ENCODE measurements around the gene ZFHX3. TPM values are rescaled to one million over a fixed set of nuclear protein-coding genes. Genes with fewer than 3 reads are reported as not detected.

ZFHX3 gene
- total RNA-seq, 1 donor from 2014 or later, result 40.1 TPM

DNA sequence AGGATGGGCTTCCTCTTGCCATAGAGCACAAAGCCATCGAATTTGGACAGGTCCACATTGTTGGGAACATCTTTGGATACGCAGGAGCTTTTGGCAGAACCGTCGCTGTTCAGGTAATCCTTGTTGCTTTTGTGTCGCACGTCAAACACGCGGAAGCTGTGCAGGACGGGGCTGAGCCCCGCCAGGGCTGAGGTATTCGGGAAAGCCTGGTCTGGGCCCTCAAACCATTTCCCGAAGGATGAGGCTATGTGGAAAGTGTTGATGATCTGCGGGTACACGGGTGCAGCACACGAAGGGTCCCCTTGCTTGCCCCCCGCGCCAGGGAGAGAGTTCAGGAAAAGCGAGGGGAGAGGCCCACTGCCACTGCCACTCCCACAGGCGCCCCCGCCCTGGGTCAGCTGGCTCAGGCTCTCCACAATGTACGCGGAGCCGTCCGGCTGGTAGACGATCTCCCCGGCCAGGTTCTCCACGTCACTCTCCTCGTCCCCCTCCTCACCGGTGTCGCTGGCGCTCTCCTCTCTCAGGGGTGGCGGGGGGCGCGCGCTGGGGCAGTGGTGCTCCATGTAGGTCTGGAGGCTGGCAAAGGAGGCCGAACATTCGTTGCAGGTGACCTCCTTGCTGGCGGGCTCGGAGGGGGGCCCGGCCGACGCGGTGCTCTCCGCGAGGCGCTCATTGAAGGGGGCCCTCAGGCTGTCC is 88.5 kb downstream of the ZFHX3 start:
- Mint-ChIP-seq H3K36me3 (ENCODE audit: low read depth) (peaks cover 37% of the 10 kb centered on the region), H3K9me3 (peaks cover 2% of the 10 kb centered on the region), H3K4me3 (no peak overlapping the region), H3K27ac (ENCODE audit: unreplicated experiment) (no peak overlapping the region), H3K27me3 (ENCODE audit: low read depth) (no peaks in the 10 kb centered on the region), H3K4me1 (peaks cover 57% of the 10 kb centered on the region)
- no peak for DNase-seq (ENCODE audit: low read depth, low spot score)
- TF ChIP-seq, protein P1, sequence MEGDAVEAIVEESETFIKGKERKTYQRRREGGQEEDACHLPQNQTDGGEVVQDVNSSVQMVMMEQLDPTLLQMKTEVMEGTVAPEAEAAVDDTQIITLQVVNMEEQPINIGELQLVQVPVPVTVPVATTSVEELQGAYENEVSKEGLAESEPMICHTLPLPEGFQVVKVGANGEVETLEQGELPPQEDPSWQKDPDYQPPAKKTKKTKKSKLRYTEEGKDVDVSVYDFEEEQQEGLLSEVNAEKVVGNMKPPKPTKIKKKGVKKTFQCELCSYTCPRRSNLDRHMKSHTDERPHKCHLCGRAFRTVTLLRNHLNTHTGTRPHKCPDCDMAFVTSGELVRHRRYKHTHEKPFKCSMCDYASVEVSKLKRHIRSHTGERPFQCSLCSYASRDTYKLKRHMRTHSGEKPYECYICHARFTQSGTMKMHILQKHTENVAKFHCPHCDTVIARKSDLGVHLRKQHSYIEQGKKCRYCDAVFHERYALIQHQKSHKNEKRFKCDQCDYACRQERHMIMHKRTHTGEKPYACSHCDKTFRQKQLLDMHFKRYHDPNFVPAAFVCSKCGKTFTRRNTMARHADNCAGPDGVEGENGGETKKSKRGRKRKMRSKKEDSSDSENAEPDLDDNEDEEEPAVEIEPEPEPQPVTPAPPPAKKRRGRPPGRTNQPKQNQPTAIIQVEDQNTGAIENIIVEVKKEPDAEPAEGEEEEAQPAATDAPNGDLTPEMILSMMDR (conservative IDR thresholded peaks at IDR 0.05), result no peak

DNA sequence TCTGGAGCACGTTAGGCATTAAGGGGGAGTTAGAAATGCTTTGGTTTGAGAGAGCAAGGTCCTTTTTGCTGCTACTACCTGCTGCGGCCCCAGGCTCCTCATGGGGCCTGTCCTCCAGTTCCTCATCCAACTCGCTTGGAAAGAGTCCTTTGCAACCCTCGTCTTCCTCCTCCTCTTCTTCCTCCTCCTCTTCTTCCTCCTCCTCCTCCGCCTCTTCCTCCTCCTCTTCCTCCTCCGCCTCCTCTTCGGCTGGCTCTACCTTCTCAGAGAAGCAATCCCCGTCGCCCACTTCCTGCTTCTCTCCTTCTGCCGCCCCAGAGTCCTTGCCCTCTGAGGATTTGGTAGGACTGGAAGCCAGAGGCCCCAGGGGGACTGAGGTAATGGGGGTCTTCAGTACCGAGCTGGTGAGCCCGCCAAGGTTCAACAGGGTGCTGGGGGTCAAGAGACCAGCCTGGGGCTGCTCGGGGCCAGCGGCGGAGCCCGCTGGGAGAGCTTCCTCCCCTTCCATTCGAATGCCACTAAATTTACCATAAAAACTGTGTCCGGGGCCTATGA is 89.3 kb downstream of the ZFHX3 start:
- TF ChIP-seq, protein P1 (conservative IDR thresholded peaks at IDR 0.05), result no peak
- Mint-ChIP-seq H3K4me3 (no peak overlapping the region), H3K27me3 (ENCODE audit: low read depth) (no peaks in the 10 kb centered on the region), H3K36me3 (ENCODE audit: low read depth) (peaks cover 37% of the 10 kb centered on the region), H3K9me3 (peaks cover 2% of the 10 kb centered on the region), H3K27ac (ENCODE audit: unreplicated experiment) (no peak overlapping the region), H3K4me1 (peaks cover 48% of the 10 kb centered on the region)
- DNase-seq (ENCODE audit: low read depth, low spot score), result no peak

DNA sequence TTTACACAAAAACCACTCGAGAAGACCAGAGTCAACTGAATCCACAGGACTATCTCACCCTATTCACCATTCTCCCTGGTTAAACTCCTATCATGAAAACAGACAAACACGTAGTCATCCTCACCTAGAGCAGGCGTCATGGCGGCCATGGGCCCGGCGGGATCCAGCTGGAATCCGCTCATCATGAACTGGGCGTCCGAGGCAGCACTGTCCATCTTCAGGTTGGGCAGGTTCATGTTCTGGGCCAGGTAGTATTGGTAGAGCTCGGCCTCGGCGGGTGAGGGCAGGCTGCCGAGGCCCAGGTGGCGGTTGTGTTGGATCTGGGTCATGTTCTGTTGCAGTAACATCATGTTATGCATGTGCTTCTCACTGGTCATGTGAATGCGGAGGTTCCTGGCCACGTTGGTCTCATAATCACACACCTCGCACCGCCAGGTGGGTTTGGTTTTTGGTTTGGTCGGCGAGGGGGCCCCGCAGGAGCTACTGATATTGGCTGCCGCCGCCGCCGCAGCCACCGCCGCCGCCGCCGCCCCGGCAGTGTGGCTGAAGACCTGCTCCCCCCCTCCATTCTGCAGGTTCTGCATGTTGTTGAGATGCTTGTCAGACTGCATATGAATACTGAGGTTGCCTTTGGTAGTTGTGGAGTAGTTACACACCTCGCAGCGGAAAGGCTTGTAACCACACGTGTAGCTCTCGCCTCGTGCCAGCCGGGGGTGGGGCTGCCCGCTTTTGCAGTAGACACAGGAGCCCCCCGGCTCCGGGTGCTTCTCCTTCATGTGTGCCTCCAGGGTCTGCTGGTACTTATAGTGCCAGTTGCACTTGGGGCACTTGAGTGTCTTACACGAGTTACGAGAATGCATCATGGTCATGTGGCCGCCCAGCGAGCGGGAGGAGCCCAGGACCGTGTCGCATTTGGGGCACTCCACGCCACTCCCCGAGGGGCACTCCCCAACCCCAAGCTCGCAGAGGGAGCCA is 90.3 kb downstream of the ZFHX3 start:
- DNase-seq (ENCODE audit: low read depth, low spot score), result no peak
- TF ChIP-seq, protein P1 (conservative IDR thresholded peaks at IDR 0.05), result no peak
- H3K4me1 Mint-ChIP-seq, result peaks cover 44% of the 10 kb centered on the region
- H3K27me3 Mint-ChIP-seq (ENCODE audit: low read depth), result no peaks in the 10 kb centered on the region
- no peak overlapping the region for H3K27ac Mint-ChIP-seq (ENCODE audit: unreplicated experiment)
- H3K36me3 Mint-ChIP-seq (ENCODE audit: low read depth), result peaks cover 37% of the 10 kb centered on the region
- peaks cover 2% of the 10 kb centered on the region for H3K9me3 Mint-ChIP-seq
- no peak overlapping the region for H3K4me3 Mint-ChIP-seq

DNA sequence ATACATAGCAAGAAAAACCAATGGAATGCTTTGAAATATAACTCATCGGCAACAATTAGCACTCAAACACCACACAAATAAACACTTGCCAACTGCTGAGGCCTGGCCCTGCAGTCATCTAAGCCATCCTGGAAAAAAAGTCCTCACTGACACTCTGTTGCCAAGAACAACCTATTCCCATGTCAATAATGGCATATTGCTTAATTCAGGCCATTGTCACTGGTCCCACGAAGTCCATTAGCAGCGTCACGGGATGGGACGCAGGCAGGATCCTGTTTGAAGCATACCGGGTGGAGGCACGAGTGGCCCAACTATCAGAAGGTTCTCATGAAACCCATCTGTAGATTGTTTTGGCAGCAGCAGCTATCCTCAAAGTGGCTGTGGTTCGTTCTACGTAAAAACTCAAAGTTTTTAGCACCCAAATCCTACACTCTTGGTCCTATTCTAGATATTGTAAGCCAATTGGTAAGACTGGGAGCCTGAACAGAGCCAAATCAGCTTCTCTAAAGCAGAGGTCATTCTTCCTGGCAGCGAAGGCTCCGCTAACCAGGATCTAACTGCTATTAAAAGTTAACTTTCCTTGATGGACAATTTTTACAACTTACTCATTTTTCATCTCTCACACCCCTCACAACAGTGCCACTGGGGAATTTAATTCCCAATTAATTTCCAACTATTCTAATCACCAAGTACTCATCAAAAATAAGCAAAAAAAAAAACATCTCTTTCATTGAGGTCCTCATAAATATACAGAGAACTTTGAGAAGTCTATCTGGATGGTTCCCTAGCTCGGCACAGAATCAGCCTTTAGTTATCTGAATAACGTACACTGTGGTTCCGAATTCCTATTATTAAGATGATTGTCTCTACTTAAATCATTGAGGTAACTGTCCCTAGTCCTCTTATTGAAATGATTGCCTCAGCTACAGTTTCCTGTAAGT is 91.5 kb downstream of the ZFHX3 start:
- H3K36me3 Mint-ChIP-seq (ENCODE audit: low read depth), result peaks cover 39% of the 10 kb centered on the region
- no peak overlapping the region for H3K4me3 Mint-ChIP-seq
- no peak for DNase-seq (ENCODE audit: low read depth, low spot score)
- no peaks in the 10 kb centered on the region for H3K27me3 Mint-ChIP-seq (ENCODE audit: low read depth)
- TF ChIP-seq, protein P1 (conservative IDR thresholded peaks at IDR 0.05), result no peak
- peaks cover 2% of the 10 kb centered on the region for H3K9me3 Mint-ChIP-seq
- H3K27ac Mint-ChIP-seq (ENCODE audit: unreplicated experiment), result no peak overlapping the region
- H3K4me1 Mint-ChIP-seq, result peaks cover 42% of the 10 kb centered on the region
